Measurements from ENCODE around the gene RPS3.
A peak's percentile ranks its signal among the peaks of the same experiment; 100 is the strongest.
"Not testable (repeated sequence)": the region's sequence is repeated elsewhere in the genome, so short reads cannot be mapped to it uniquely, and the experiment has no call there.

Gene RPS3

GRCh38 chr11:75380716-75381420 lies 18.4 kb upstream of the RPS3 start:
- DNase-seq, result no peak

GRCh38 chr11:75383246-75383645 lies 16.1 kb upstream of the RPS3 start:
- DNase-seq, result no peak

GRCh38 chr11:75384438-75385080 lies 14.8 kb upstream of the RPS3 start:
- peak; percentile 78 for DNase-seq

GRCh38 chr11:75386942-75387630 lies 12.2 kb upstream of the RPS3 start:
- DNase-seq, result no peak

GRCh38 chr11:75387736-75388294 lies 11.5 kb upstream of the RPS3 start:
- DNase-seq, result no peak

- peak; percentile 43 for DNase-seq
Measured at GRCh38 chr11:75388386-75389275, 10.7 kb upstream of the RPS3 start.

GRCh38 chr11:75389276-75389605 lies 10.1 kb upstream of the RPS3 start:
- no peak for DNase-seq

GRCh38 chr11:75389925-75390324 lies 9.4 kb upstream of the RPS3 start:
- no peak for DNase-seq

GRCh38 chr11:75394085-75394840 lies 5.1 kb upstream of the RPS3 start:
- DNase-seq, result no peak

- no peak for DNase-seq
Measured at GRCh38 chr11:75398906-75399305, 412 bp upstream of the RPS3 start.

GRCh38 chr11:75400146-75400865 lies 988 bp downstream of the RPS3 start:
- DNase-seq, result no peak

GRCh38 chr11:75402002-75402773 lies 2.9 kb downstream of the RPS3 start:
- DNase-seq, result no peak

GRCh38 chr11:75403037-75403436 lies 3.7 kb downstream of the RPS3 start:
- DNase-seq, result no peak

GRCh38 chr11:75403983-75404658 lies 4.8 kb downstream of the RPS3 start:
- DNase-seq, result no peak

GRCh38 chr11:75406338-75406777 lies 7.0 kb downstream of the RPS3 start:
- DNase-seq, result no peak

GRCh38 chr11:75408957-75409219 lies 9.6 kb downstream of the RPS3 start:
- no peak for DNase-seq

GRCh38 chr11:75409971-75410370 lies 10.7 kb downstream of the RPS3 start:
- not testable (repeated sequence) for DNase-seq

- DNase-seq, result not testable (repeated sequence)
Measured at GRCh38 chr11:75413146-75413545, 13.8 kb downstream of the RPS3 start.

GRCh38 chr11:75413864-75414263 lies 14.5 kb downstream of the RPS3 start:
- DNase-seq, result no peak

Measured in T-helper 9 cell (primary cell).